ENCODE results near the gene FYCO1. TPM values are rescaled to one million over a fixed set of nuclear protein-coding genes. Genes with fewer than 3 reads are reported as not detected.

Gene FYCO1
- total and polyA plus RNA-seq, 10 of the 15 experiments (the other 5 are each of a cell fraction or from before 2014, with no cell fraction given), result 1.5 to 8.4 (median 6.5) TPM

DNA sequence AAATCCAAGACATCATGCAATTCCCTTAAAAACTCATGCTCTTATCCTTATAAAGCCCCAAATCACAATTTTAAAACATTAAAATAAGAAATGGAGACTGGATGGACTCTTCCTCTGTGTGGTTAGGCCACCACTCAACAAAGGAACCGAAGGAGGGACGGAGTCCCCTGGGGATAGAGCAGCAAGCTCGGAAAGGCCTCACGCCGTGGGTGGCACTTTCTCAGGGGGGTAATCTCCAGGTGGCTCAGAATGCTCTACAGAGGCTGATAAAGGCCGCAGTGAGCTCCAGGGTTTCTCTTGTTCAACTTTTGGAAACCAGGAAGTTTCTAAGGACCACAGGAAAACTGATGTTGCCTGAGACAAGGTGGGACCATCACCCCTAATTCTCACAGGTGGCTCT lies 86.1 kb downstream of the FYCO1 start (continued):
- TF ChIP-seq RCOR1 (conservative IDR thresholded peaks at IDR 0.05; ENCODE audit: low read depth, low read length) (no peak), CREM (IDR thresholded peaks at IDR 0.05; ENCODE audit: low read depth) (no peak), JUND (IDR thresholded peaks at IDR 0.05; ENCODE audit: low read depth, low read length) (no peak), EGR1 (IDR thresholded peaks at IDR 0.05; ENCODE audit: borderline replicate concordance in 1 of 2, low read depth in 2 of 2, low read length in 2 of 2) (peak in 1 of 2 experiments; percentile 55; a peak in 1 of 3 replicates), FOXM1 (IDR thresholded peaks at IDR 0.05; ENCODE audit: low read depth, low read length) (0 out of 2 replicates have a peak, but pooled peaks have one; percentile 48)
- TF ChIP-seq, protein P1, sequence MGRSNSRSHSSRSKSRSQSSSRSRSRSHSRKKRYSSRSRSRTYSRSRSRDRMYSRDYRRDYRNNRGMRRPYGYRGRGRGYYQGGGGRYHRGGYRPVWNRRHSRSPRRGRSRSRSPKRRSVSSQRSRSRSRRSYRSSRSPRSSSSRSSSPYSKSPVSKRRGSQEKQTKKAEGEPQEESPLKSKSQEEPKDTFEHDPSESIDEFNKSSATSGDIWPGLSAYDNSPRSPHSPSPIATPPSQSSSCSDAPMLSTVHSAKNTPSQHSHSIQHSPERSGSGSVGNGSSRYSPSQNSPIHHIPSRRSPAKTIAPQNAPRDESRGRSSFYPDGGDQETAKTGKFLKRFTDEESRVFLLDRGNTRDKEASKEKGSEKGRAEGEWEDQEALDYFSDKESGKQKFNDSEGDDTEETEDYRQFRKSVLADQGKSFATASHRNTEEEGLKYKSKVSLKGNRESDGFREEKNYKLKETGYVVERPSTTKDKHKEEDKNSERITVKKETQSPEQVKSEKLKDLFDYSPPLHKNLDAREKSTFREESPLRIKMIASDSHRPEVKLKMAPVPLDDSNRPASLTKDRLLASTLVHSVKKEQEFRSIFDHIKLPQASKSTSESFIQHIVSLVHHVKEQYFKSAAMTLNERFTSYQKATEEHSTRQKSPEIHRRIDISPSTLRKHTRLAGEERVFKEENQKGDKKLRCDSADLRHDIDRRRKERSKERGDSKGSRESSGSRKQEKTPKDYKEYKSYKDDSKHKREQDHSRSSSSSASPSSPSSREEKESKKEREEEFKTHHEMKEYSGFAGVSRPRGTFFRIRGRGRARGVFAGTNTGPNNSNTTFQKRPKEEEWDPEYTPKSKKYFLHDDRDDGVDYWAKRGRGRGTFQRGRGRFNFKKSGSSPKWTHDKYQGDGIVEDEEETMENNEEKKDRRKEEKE (IDR thresholded peaks at IDR 0.05), result no peak

DNA sequence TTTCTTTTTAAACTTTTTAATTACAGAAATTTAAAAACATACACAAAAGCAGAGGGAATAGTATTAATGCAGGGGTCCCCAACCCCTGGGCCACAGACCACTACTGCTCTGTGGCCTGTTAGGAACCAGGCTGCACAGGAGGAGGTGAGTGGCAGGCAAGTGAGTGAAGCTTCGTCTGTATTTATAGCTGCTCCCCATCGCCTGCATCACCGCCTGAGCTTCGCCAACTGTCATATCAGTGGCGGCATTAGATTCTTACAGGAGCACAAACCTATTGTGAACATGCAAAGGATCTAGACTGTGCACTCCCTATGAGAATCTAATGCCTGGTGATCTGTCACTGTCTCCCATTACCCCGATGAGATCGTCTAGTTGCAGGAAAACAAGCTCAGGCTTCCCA lies 86.9 kb downstream of the FYCO1 start:
- RAD21 ChIA-PET (ENCODE audit: unreplicated experiment), result interaction anchor here (1.0 to 11.1 kb wide), 13 partner anchors 12 to 156 kb away, joined by 3 to 229 read pairs (median 14); partner anchors contain the start of genes CCR9 and LZTFL1
- Histone ChIP-seq H3K79me2 (ENCODE audit: control insufficient read depth, insufficient read depth, low read length) (no peaks in the 10 kb centered on the region), H3K9me3 (replicated peaks; ENCODE audit: control insufficient read depth, insufficient read depth, low read length) (peaks cover 23% of the 10 kb centered on the region; the same call in 2 of the 3 replicates), H3K36me3 (ENCODE audit: control insufficient read depth in 2 of 2, insufficient read depth in 2 of 2, low read length in 1 of 2) (peaks cover 0 to 8% of the 10 kb centered on the region in 2 experiments; a peak in 3 of 4 replicates), H4K20me1 (ENCODE audit: control insufficient read depth, insufficient read depth) (no peaks in the 10 kb centered on the region), H3K27me3 (replicated peaks in 1 of 2; ENCODE audit: control insufficient read depth in 2 of 2, insufficient read depth in 2 of 2, low read length in 1 of 2) (peaks cover 0 to 2% of the 10 kb centered on the region in 2 experiments; a peak in 1 of 4 replicates), H3K9ac (ENCODE audit: control insufficient read depth, insufficient read depth, low read length) (no peak overlapping the region), H3K27ac (ENCODE audit: control insufficient read depth, insufficient read depth) (no peak overlapping the region), H2AFZ (ENCODE audit: control insufficient read depth, low read depth, low read length) (no peak overlapping the region), H3K4me3 (no peak overlapping the region), H3K4me1 (ENCODE audit: control insufficient read depth, insufficient read depth, low read length) (peaks cover 17% of the 10 kb centered on the region), H3K4me2 (ENCODE audit: control insufficient read depth, insufficient read depth) (no peak overlapping the region)
- 90% methylated on average over 7 of the region's 7 CpGs for WGBS (ENCODE audit: insufficient coverage, insufficient replicate concordance, low lambda C conversion rate, missing lambda C conversion rate)
- intact Hi-C loops (cut with micrococcal nuclease; ENCODE audit: unreplicated experiment), result no loop called here
- ATAC-seq, result no peak
- BruUV-seq (replicated peaks), result no TSS peak
- in situ Hi-C loops (cut with MboI), result no loop called here
- DNase-seq (ENCODE audit: low read depth, low spot score), result no peak
- CTCF ChIA-PET, result interaction anchor here (0.7 to 8.5 kb wide), 9 partner anchors 19 to 249 kb away, joined by 3 to 67 read pairs (median 5); no protein-coding TSS in a partner anchor
- no peak for FAIRE-seq
- POLR2A ChIA-PET, result interaction anchor here (0.6 to 6.4 kb wide), 15 partner anchors 11 to 220 kb away, joined by 3 to 41 read pairs (median 4); partner anchors contain the start of gene SACM1L
- SMC1A ChIA-PET (ENCODE audit: uncharacterized antibody, unreplicated experiment), result interaction anchor here (1.1 to 11.8 kb wide), 14 partner anchors 9 to 249 kb away, joined by 3 to 199 read pairs (median 21); partner anchors contain the start of genes CCR9 and LZTFL1
- no peak for TF ChIP-seq SIN3A (IDR thresholded peaks at IDR 0.05; ENCODE audit: low read depth, low read length)
- TF ChIP-seq, protein P2, sequence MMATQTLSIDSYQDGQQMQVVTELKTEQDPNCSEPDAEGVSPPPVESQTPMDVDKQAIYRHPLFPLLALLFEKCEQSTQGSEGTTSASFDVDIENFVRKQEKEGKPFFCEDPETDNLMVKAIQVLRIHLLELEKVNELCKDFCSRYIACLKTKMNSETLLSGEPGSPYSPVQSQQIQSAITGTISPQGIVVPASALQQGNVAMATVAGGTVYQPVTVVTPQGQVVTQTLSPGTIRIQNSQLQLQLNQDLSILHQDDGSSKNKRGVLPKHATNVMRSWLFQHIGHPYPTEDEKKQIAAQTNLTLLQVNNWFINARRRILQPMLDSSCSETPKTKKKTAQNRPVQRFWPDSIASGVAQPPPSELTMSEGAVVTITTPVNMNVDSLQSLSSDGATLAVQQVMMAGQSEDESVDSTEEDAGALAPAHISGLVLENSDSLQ (IDR thresholded peaks at IDR 0.05), result peak; percentile 26; the same call in 1 of the 2 replicates
- no peak for TF ChIP-seq BRCA1 (IDR thresholded peaks at IDR 0.05; ENCODE audit: low read depth, low read length)
- TF ChIP-seq, protein P3, sequence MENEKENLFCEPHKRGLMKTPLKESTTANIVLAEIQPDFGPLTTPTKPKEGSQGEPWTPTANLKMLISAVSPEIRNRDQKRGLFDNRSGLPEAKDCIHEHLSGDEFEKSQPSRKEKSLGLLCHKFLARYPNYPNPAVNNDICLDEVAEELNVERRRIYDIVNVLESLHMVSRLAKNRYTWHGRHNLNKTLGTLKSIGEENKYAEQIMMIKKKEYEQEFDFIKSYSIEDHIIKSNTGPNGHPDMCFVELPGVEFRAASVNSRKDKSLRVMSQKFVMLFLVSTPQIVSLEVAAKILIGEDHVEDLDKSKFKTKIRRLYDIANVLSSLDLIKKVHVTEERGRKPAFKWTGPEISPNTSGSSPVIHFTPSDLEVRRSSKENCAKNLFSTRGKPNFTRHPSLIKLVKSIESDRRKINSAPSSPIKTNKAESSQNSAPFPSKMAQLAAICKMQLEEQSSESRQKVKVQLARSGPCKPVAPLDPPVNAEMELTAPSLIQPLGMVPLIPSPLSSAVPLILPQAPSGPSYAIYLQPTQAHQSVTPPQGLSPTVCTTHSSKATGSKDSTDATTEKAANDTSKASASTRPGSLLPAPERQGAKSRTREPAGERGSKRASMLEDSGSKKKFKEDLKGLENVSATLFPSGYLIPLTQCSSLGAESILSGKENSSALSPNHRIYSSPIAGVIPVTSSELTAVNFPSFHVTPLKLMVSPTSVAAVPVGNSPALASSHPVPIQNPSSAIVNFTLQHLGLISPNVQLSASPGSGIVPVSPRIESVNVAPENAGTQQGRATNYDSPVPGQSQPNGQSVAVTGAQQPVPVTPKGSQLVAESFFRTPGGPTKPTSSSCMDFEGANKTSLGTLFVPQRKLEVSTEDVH (IDR thresholded peaks at IDR 0.05; ENCODE audit: low read depth, partially characterized antibody), result no peak
- TF ChIP-seq GABPA (IDR thresholded peaks at IDR 0.05; ENCODE audit: low read depth), result no peak
- TF ChIP-seq, protein P4, sequence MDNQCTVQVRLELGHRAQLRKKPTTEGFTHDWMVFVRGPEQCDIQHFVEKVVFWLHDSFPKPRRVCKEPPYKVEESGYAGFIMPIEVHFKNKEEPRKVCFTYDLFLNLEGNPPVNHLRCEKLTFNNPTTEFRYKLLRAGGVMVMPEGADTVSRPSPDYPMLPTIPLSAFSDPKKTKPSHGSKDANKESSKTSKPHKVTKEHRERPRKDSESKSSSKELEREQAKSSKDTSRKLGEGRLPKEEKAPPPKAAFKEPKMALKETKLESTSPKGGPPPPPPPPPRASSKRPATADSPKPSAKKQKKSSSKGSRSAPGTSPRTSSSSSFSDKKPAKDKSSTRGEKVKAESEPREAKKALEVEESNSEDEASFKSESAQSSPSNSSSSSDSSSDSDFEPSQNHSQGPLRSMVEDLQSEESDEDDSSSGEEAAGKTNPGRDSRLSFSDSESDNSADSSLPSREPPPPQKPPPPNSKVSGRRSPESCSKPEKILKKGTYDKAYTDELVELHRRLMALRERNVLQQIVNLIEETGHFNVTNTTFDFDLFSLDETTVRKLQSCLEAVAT (IDR thresholded peaks at IDR 0.05), result peak; percentile 54; the same call in 1 of the 2 replicates

Measured in GM12878 (cell line).